GM12891 (cell line): ENCODE data around the gene ZNF410.

Experiments used
- POLR2A ChIP-seq: IDR thresholded peaks from 2 replicates; pipeline ENCODE4 v1.6.1; 2011; ENCODE audit warnings: low read depth, low read length, control low read depth
- POLR2AphosphoS5 ChIP-seq: IDR thresholded peaks from 2 replicates; pipeline ENCODE4 v1.6.1; 2011; ENCODE audit warnings: low read depth, low read length, control low read depth
- SPI1 ChIP-seq: IDR thresholded peaks from 2 replicates; pipeline ENCODE4 v1.6.1; 2011; ENCODE audit warnings: low read depth, low read length, control low read depth
- TAF1 ChIP-seq: IDR thresholded peaks from 2 replicates; pipeline ENCODE4 v1.6.1; 2011; ENCODE audit warnings: low read depth, low read length, control low read depth

- TF ChIP-seq POLR2AphosphoS5 (no peak), POLR2A (no peak), TAF1 (no peak), SPI1 (no peak)
Observed at GRCh38 chr14:73976125-73976524, 89.5 kb downstream of the ZNF410 start.
